GM06990 (cell line): ENCODE results near the gene DLK2.
"Not testable (repeated sequence)": the region's sequence is repeated elsewhere in the genome, so short reads cannot be mapped to it uniquely, and the experiment has no call there.

ENCODE experiments used
- DNase-seq: peaks from one replicate; pipeline ENCODE4 v3.0.0-alpha.2; 2011; ENCODE audit not compliant: insufficient read length; ENCODE audit errors: extremely low read depth
- H3K27me3 ChIP-seq: replicated peaks from 2 replicates; pipeline ENCODE4 v1.6.0; 2011; ENCODE audit warnings: low read length; ENCODE audit not compliant: control insufficient read depth, insufficient read depth
- H3K36me3 ChIP-seq: 2 replicates; pipeline ENCODE4 v1.5.1; 2011; ENCODE audit warnings: low read length; ENCODE audit not compliant: control insufficient read depth, insufficient read depth
- H3K4me3 ChIP-seq: replicated peaks from 2 replicates; pipeline ENCODE4 v1.5.1; 2011; ENCODE audit warnings: low read depth, mild to moderate bottlenecking, control low read depth, low read length
- TF ChIP-seq, protein P1 (sequence below): IDR thresholded peaks from 2 replicates; pipeline ENCODE4 v1.5.1; 2011; ENCODE audit warnings: low read length, control low read depth, mild to moderate bottlenecking, inconsistent platforms; ENCODE audit not compliant: insufficient read depth, poor library complexity, severe bottlenecking

The DLK2 gene

GRCh38 chr6:43471399-43471798, 16.1 kb upstream of the DLK2 start:
- Histone ChIP-seq H3K27me3 (no peaks in the 10 kb centered on the region), H3K4me3 (no peak overlapping the region), H3K36me3 (no peaks in the 10 kb centered on the region)
- DNase-seq: no peak
- TF ChIP-seq, protein P1, sequence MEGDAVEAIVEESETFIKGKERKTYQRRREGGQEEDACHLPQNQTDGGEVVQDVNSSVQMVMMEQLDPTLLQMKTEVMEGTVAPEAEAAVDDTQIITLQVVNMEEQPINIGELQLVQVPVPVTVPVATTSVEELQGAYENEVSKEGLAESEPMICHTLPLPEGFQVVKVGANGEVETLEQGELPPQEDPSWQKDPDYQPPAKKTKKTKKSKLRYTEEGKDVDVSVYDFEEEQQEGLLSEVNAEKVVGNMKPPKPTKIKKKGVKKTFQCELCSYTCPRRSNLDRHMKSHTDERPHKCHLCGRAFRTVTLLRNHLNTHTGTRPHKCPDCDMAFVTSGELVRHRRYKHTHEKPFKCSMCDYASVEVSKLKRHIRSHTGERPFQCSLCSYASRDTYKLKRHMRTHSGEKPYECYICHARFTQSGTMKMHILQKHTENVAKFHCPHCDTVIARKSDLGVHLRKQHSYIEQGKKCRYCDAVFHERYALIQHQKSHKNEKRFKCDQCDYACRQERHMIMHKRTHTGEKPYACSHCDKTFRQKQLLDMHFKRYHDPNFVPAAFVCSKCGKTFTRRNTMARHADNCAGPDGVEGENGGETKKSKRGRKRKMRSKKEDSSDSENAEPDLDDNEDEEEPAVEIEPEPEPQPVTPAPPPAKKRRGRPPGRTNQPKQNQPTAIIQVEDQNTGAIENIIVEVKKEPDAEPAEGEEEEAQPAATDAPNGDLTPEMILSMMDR: no peak

GRCh38 chr6:43469947-43470346, 14.6 kb upstream of the DLK2 start:
- Histone ChIP-seq H3K36me3 (no peaks in the 10 kb centered on the region), H3K27me3 (no peaks in the 10 kb centered on the region), H3K4me3 (no peak overlapping the region)
- TF ChIP-seq, protein P1: no peak
- peak; percentile 22 for DNase-seq

- TF ChIP-seq, protein P1: no peak
- Histone ChIP-seq H3K4me3 (no peak overlapping the region), H3K36me3 (no peaks in the 10 kb centered on the region), H3K27me3 (no peaks in the 10 kb centered on the region)
- DNase-seq: no peak
Observed at GRCh38 chr6:43468748-43469681, 13.7 kb upstream of the DLK2 start.

DNA sequence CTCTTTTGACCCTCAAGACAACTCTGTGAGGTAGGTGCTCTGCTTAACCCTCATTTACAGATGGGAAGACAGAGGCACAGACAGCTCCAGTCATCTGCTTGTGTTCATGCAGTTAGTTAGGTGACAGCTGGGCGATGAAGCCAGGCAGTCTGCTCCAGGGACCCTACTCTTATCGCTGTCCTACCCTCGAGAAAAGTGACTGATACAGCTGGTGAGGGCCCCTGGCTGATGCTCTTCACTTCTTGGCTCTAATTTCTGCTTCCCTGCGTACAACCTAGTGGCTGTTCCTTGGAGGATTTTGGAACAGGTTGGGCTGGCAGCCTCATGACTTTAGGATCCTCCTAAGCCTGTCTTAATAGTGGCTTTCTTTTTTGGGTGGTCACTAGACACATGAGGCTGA, 12.9 kb upstream of the DLK2 start:
- Histone ChIP-seq H3K4me3 (no peak overlapping the region), H3K36me3 (no peaks in the 10 kb centered on the region), H3K27me3 (no peaks in the 10 kb centered on the region)
- TF ChIP-seq, protein P1: no peak
- DNase-seq: no peak

- TF ChIP-seq, protein P1: no peak
- Histone ChIP-seq H3K36me3 (no peaks in the 10 kb centered on the region), H3K4me3 (no peak overlapping the region), H3K27me3 (no peaks in the 10 kb centered on the region)
- no peak for DNase-seq
Observed at GRCh38 chr6:43467752-43468151, 12.4 kb upstream of the DLK2 start.

- DNase-seq, H3K4me3 ChIP-seq: not testable (repeated sequence)
Observed at GRCh38 chr6:43467265-43467664, 11.9 kb upstream of the DLK2 start.

More at GRCh38 chr6:43467265-43467664, 11.9 kb upstream of the DLK2 start:
- H3K36me3 ChIP-seq, H3K27me3 ChIP-seq: not testable (repeated sequence)
